ENCODE data around the gene LRRTM4. TPM values are rescaled to one million over a fixed set of nuclear protein-coding genes. Genes with fewer than 3 reads are reported as not detected.
"Not testable (repeated sequence)": the region's sequence is repeated elsewhere in the genome, so short reads cannot be mapped to it uniquely, and the experiment has no call there.

The LRRTM4 gene
- total RNA-seq, 1 donor from 2014 or later: not detected

- TF ChIP-seq, protein P1, sequence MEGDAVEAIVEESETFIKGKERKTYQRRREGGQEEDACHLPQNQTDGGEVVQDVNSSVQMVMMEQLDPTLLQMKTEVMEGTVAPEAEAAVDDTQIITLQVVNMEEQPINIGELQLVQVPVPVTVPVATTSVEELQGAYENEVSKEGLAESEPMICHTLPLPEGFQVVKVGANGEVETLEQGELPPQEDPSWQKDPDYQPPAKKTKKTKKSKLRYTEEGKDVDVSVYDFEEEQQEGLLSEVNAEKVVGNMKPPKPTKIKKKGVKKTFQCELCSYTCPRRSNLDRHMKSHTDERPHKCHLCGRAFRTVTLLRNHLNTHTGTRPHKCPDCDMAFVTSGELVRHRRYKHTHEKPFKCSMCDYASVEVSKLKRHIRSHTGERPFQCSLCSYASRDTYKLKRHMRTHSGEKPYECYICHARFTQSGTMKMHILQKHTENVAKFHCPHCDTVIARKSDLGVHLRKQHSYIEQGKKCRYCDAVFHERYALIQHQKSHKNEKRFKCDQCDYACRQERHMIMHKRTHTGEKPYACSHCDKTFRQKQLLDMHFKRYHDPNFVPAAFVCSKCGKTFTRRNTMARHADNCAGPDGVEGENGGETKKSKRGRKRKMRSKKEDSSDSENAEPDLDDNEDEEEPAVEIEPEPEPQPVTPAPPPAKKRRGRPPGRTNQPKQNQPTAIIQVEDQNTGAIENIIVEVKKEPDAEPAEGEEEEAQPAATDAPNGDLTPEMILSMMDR (IDR thresholded peaks at IDR 0.05; ENCODE audit: insufficient read depth, low read length, severe bottlenecking): no peak
- DNase-seq (ENCODE audit: low read depth): no peak
- FAIRE-seq: no peak
- Histone ChIP-seq H3K27me3 (ENCODE audit: control insufficient read depth, insufficient read depth, low read length) (no peaks in the 10 kb centered on the region), H3K4me3 (ENCODE audit: low read depth, low read length) (no peak overlapping the region), H3K36me3 (ENCODE audit: control insufficient read depth, insufficient read depth, low read length) (no peaks in the 10 kb centered on the region)
Measured at GRCh38 chr2:77156599-77156998, 365.6 kb downstream of the LRRTM4 start.

GRCh38 chr2:77155511-77155910 lies 366.7 kb downstream of the LRRTM4 start:
- H3K36me3 ChIP-seq (ENCODE audit: control insufficient read depth, insufficient read depth, low read length): no peaks in the 10 kb centered on the region
- TF ChIP-seq, protein P1 (IDR thresholded peaks at IDR 0.05; ENCODE audit: insufficient read depth, low read length, severe bottlenecking): no peak
- DNase-seq (ENCODE audit: low read depth) (no peak), FAIRE-seq (no peak)
- no peaks in the 10 kb centered on the region for H3K27me3 ChIP-seq (ENCODE audit: control insufficient read depth, insufficient read depth, low read length)
- no peak overlapping the region for H3K4me3 ChIP-seq (ENCODE audit: low read depth, low read length)

GRCh38 chr2:77149565-77149964 lies 372.6 kb downstream of the LRRTM4 start:
- FAIRE-seq: no peak
- Histone ChIP-seq H3K36me3 (ENCODE audit: control insufficient read depth, insufficient read depth, low read length) (no peaks in the 10 kb centered on the region), H3K4me3 (ENCODE audit: low read depth, low read length) (no peak overlapping the region), H3K27me3 (ENCODE audit: control insufficient read depth, insufficient read depth, low read length) (no peaks in the 10 kb centered on the region)
- TF ChIP-seq, protein P1 (IDR thresholded peaks at IDR 0.05; ENCODE audit: insufficient read depth, low read length, severe bottlenecking): no peak
- DNase-seq (ENCODE audit: low read depth): no peak

- FAIRE-seq: no peak
- DNase-seq (ENCODE audit: low read depth): no peak
- TF ChIP-seq, protein P1 (IDR thresholded peaks at IDR 0.05; ENCODE audit: insufficient read depth, low read length, severe bottlenecking): no peak
Measured at GRCh38 chr2:77147153-77147552, 375.0 kb downstream of the LRRTM4 start.

DNA sequence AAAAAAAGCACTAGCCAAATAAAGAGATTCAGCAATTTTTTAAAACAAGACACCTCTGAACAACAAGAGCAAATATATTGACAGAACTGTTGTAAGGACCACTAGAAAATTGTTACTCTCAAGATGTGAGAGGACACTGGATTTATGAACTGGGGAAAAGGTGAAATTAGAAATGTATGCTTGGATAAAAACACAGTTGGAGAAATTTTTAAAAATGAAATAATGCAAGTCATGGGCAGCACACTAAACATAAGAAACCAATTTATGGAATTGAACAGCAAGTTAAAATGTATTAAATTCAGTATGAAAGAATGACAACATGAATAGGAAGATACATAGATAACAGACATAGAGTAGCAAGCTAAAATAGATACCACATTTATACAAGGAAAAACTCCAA lies 377.4 kb downstream of the LRRTM4 start:
- no peak for DNase-seq (ENCODE audit: low read depth)
- TF ChIP-seq, protein P1 (IDR thresholded peaks at IDR 0.05; ENCODE audit: insufficient read depth, low read length, severe bottlenecking): no peak
- no peak overlapping the region for H3K4me3 ChIP-seq (ENCODE audit: low read depth, low read length)
- no peaks in the 10 kb centered on the region for H3K36me3 ChIP-seq (ENCODE audit: control insufficient read depth, insufficient read depth, low read length)
- H3K27me3 ChIP-seq (ENCODE audit: control insufficient read depth, insufficient read depth, low read length): no peaks in the 10 kb centered on the region
- FAIRE-seq: no peak

More at GRCh38 chr2:77147153-77147552, 375.0 kb downstream of the LRRTM4 start:
- no peak overlapping the region for H3K4me3 ChIP-seq (ENCODE audit: low read depth, low read length)
- H3K27me3 ChIP-seq (ENCODE audit: control insufficient read depth, insufficient read depth, low read length): no peaks in the 10 kb centered on the region
- H3K36me3 ChIP-seq (ENCODE audit: control insufficient read depth, insufficient read depth, low read length): no peaks in the 10 kb centered on the region

DNA sequence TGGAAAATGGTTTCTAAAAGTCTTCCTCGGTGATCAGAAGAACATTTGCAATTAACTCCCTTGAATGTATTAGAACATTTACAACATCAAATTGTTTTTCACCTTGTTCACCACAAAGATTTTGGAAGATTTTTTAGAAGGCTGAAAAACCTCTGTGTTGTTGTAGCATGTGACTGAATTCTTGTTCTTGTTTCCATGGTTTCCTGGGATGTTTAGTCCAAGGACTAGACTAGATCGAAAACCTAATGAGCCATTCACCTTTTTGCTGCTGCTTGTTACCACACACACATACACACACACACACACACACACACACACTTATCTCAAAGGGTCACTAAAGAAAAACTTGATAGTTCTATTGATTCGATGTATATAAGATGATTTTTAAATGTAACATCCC lies 380.0 kb downstream of the LRRTM4 start:
- TF ChIP-seq, protein P1 (IDR thresholded peaks at IDR 0.05; ENCODE audit: insufficient read depth, low read length, severe bottlenecking): no peak
- Histone ChIP-seq H3K36me3 (ENCODE audit: control insufficient read depth, insufficient read depth, low read length) (no peaks in the 10 kb centered on the region), H3K27me3 (ENCODE audit: control insufficient read depth, insufficient read depth, low read length) (no peaks in the 10 kb centered on the region), H3K4me3 (ENCODE audit: low read depth, low read length) (no peak overlapping the region)
- no peak for DNase-seq (ENCODE audit: low read depth)
- FAIRE-seq: no peak

DNA sequence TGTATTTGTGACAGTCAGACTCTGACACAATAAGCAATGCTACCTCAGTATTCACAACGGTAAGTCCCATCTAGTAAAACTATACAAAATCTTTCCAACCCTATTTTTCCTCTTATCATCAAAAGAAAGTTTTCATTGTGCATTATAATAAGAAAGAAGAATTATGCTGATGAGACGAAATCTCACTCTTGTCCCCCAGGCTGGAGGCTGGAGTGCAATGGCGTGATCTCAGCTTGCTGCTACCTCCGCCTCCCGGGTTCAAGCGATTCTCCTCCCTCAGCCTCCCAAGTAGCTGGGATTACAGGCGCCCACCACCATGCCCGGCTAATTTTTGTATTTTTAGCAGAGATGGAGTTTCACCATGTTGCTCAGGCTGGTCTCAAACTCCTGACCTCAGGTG lies 393.7 kb downstream of the LRRTM4 start:
- not testable (repeated sequence) for H3K27me3 ChIP-seq (ENCODE audit: control insufficient read depth, insufficient read depth, low read length); H3K4me3 ChIP-seq (ENCODE audit: low read depth, low read length); FAIRE-seq; DNase-seq (ENCODE audit: low read depth); H3K36me3 ChIP-seq (ENCODE audit: control insufficient read depth, insufficient read depth, low read length)

Measured in bronchial epithelial cell (primary cell).